BJ (cell line): ENCODE measurements around the gene TTC28. TPM values are rescaled to one million over a fixed set of nuclear protein-coding genes. Genes with fewer than 3 reads are reported as not detected.

Source experiments
- CTCF ChIA-PET: fragments of 350-600 bp; formaldehyde crosslinking; extraction: SDS; loops from one replicate; lab custom pipeline; 2021; ENCODE audit warnings: antibody characterized with exemption, inconsistent platforms; lab: Yijun Ruan, JAX
- POLR2A ChIA-PET: fragments of 300-600 bp; sonication (Branson Sonifier 250); formaldehyde crosslinking; extraction: SDS; loops from one replicate; lab custom pipeline; 2021; ENCODE audit warnings: antibody characterized with exemption; lab: Charles Lee
- DNase-seq: peaks from one replicate; pipeline ENCODE4 v3.0.0-alpha.2; 2011; ENCODE audit warnings: low read depth
- H3K27me3 ChIP-seq: 2 replicates; pipeline ENCODE4 v1.6.0; 2011; ENCODE audit warnings: low read length; ENCODE audit not compliant: control insufficient read depth, insufficient read depth
- H3K36me3 ChIP-seq: 2 replicates; pipeline ENCODE4 v1.5.1; 2011; ENCODE audit warnings: low read length; ENCODE audit not compliant: control insufficient read depth, insufficient read depth
- H3K4me3 ChIP-seq: 2 replicates; pipeline ENCODE4 v1.5.1; 2011; ENCODE audit warnings: low read depth, mild to moderate bottlenecking, control low read depth, low read length
- CTCF ChIP-seq: IDR thresholded peaks from 2 replicates; pipeline ENCODE4 v1.5.1; 2011; ENCODE audit warnings: low read depth, mild to moderate bottlenecking, control low read depth, inconsistent platforms, low read length, moderate library complexity; ENCODE audit not compliant: insufficient read depth
- polyA plus RNA-seq: library from polyadenylated mRNA; depleted of rRNA; stranded (reverse); fragments of >200 nt; gene quantifications from 2 replicates; pipeline ENCODE4 v1.2.3, GENCODE V29; 2011

TTC28 gene
- polyA plus RNA-seq, 1 experiment, result 8.7 TPM

DNA sequence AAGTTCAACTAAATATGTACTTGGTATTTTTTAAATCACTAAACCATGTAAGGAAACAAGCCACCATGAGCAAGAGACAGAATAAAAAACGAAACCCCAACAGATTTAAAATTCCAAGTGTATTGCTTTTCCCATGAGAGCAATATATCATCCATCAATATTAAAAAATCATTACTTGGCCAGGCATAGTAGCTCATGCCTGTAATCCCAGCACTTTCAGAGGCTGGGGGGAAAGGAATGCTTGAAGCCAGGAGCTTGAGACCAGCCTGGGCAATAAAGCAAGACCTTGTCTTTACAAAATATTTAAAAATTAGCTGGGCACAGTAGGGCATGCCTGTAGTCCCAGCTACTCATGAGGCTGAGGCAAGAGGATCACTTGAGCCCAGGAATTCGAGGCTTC lies 190.8 kb downstream of the TTC28 start:
- ChIA-PET POLR2A (no interaction called here), CTCF (interaction anchor here (0.6 to 1.1 kb wide), 2 partner anchors 21 to 172 kb away, joined by 3 read pairs; no protein-coding TSS in a partner anchor)
- H3K36me3 ChIP-seq, result no peaks in the 10 kb centered on the region

GRCh38 chr22:28484662-28485061 lies 195.0 kb downstream of the TTC28 start:
- TF ChIP-seq CTCF, result no peak
- Histone ChIP-seq H3K27me3 (no peaks in the 10 kb centered on the region), H3K4me3 (no peak overlapping the region), H3K36me3 (no peaks in the 10 kb centered on the region)
- no peak for DNase-seq
- POLR2A ChIA-PET, result interaction anchor here (0.8 kb wide), 1 partner anchor 12 kb away, joined by 3 read pairs; no protein-coding TSS in a partner anchor
- CTCF ChIA-PET, result interaction anchor here (0.6 to 0.7 kb wide), 2 partner anchors 12 to 17 kb away, joined by 3 read pairs; no protein-coding TSS in a partner anchor

More for the DNA sequence above, 190.8 kb downstream of the TTC28 start:
- no peak for DNase-seq
- Histone ChIP-seq H3K27me3 (no peaks in the 10 kb centered on the region), H3K4me3 (no peak overlapping the region)
- TF ChIP-seq CTCF, result no peak

- Histone ChIP-seq H3K27me3 (no peaks in the 10 kb centered on the region), H3K36me3 (no peaks in the 10 kb centered on the region), H3K4me3 (no peak overlapping the region)
- POLR2A ChIA-PET, result no interaction called here
- no peak for TF ChIP-seq CTCF
- no peak for DNase-seq
- CTCF ChIA-PET, result interaction anchor here (0.8 kb wide), 1 partner anchor 19 kb away, joined by 3 read pairs; no protein-coding TSS in a partner anchor
Measured at GRCh38 chr22:28481725-28482124, 197.9 kb downstream of the TTC28 start.

- DNase-seq, result no peak
- TF ChIP-seq CTCF, result no peak
- Histone ChIP-seq H3K36me3 (no peaks in the 10 kb centered on the region), H3K4me3 (no peak overlapping the region), H3K27me3 (no peaks in the 10 kb centered on the region)
- ChIA-PET CTCF (no interaction called here), POLR2A (no interaction called here)
Measured at GRCh38 chr22:28480000-28480715, 199.5 kb downstream of the TTC28 start.

GRCh38 chr22:28478564-28478963 lies 201.1 kb downstream of the TTC28 start:
- DNase-seq, result no peak
- POLR2A ChIA-PET, result no interaction called here
- Histone ChIP-seq H3K27me3 (no peaks in the 10 kb centered on the region), H3K36me3 (no peaks in the 10 kb centered on the region), H3K4me3 (no peak overlapping the region)
- TF ChIP-seq CTCF, result no peak
- CTCF ChIA-PET, result no interaction called here
